ENCODE data around the gene SAMD4A.

SAMD4A gene

DNA sequence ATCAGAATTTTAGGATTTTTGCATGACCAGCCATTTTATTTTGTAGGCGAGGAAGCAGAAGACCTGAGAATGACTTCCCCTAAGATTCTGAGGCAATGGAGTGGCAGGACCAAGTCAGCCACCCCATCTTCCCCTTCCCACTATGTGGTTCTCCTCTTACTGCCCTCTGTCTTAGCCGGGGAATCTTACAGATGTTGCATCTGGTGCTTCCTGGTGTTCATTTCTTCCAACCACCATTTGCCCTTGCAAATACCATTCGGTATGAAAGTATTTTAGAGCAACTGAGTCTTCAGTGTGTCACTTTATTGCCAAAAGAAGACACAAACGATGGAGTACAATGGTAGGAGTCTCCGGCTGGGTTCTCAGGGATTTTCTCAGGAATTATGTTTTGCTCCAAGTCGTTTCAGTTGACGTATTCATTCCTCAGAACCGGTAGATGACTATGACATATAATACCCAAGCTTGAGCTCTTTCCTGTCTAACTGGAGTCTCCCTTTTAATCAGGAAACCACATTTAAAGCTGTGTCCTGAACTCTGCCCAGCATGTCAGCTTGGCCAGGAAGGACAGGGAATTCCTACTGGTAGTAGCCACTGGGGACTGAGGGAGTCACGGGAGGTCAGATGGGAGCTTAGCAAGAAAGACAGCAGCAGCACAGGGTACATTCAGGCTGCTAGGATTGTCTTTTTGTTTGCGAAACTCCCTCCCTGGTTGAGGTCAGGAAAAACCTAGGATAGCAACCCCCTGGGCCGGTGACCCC is 87.0 kb downstream of the SAMD4A start:
- Histone ChIP-seq H3K36me3 (ENCODE audit: insufficient read depth, low read length) (no peaks in the 10 kb centered on the region), H3K4me1 (ENCODE audit: insufficient read depth, low read length) (peaks cover 55% of the 10 kb centered on the region), H3K9me3 (ENCODE audit: control insufficient read depth, insufficient read depth, low read length) (no peaks in the 10 kb centered on the region), H3K9ac (ENCODE audit: low read depth, low read length) (no peak overlapping the region)

GRCh38 chr14:54654605-54655004 is 87.7 kb downstream of the SAMD4A start:
- Histone ChIP-seq H3K36me3 (ENCODE audit: insufficient read depth, low read length) (no peaks in the 10 kb centered on the region), H3K4me1 (ENCODE audit: insufficient read depth, low read length) (peaks cover 48% of the 10 kb centered on the region), H3K9me3 (ENCODE audit: control insufficient read depth, insufficient read depth, low read length) (no peaks in the 10 kb centered on the region), H3K9ac (ENCODE audit: low read depth, low read length) (no peak overlapping the region)

DNA sequence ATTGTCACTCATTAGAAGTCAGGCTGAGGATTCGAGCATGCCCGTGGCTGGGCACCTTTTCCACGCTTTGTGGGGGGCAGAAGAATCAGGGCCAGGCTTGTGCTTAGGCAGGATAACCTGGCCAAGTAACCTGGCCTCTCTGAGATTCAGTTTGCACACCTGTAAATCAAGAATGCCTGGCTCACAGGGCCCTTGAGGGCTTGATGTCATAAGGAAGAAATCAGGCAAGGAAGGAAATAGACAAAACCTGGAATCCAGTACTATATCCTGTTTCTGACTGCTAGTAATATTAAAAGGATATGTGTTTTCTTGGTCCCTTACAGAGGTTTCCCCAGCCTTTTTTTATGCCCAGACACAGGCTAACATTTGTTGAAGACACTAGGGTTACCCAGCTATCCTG is 91.9 kb downstream of the SAMD4A start:
- Histone ChIP-seq H3K4me1 (ENCODE audit: insufficient read depth, low read length) (peaks cover 16% of the 10 kb centered on the region), H3K9me3 (ENCODE audit: control insufficient read depth, insufficient read depth, low read length) (no peaks in the 10 kb centered on the region), H3K9ac (ENCODE audit: low read depth, low read length) (no peak overlapping the region), H3K36me3 (ENCODE audit: insufficient read depth, low read length) (no peaks in the 10 kb centered on the region)

DNA sequence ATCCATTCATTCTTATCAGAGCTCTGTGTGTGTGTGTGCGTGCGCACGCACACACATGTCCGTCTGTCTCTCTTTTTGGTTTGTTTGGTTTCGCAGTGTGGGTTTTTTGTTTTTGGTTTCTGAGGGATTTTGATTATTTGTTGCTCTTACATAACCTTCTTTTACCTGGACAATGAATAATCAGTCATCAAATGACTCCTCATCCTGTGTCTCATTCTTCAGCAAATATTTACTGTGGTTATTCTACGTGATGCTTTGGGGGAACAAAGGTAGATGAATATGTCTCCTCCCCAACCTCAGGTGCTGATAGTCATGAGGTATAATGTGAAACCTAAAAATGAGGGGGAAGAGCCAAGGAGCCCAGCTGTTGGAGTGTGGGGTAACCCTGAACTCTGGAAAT is 92.4 kb downstream of the SAMD4A start:
- H3K36me3 ChIP-seq (ENCODE audit: insufficient read depth, low read length) = no peaks in the 10 kb centered on the region
- peaks cover 10% of the 10 kb centered on the region for H3K4me1 ChIP-seq (ENCODE audit: insufficient read depth, low read length)
- no peak overlapping the region for H3K9ac ChIP-seq (ENCODE audit: low read depth, low read length)
- H3K9me3 ChIP-seq (ENCODE audit: control insufficient read depth, insufficient read depth, low read length) = no peaks in the 10 kb centered on the region

GRCh38 chr14:54660604-54661111 is 93.7 kb downstream of the SAMD4A start:
- Histone ChIP-seq H3K36me3 (ENCODE audit: insufficient read depth, low read length) (no peaks in the 10 kb centered on the region), H3K9ac (ENCODE audit: low read depth, low read length) (no peak overlapping the region)

DNA sequence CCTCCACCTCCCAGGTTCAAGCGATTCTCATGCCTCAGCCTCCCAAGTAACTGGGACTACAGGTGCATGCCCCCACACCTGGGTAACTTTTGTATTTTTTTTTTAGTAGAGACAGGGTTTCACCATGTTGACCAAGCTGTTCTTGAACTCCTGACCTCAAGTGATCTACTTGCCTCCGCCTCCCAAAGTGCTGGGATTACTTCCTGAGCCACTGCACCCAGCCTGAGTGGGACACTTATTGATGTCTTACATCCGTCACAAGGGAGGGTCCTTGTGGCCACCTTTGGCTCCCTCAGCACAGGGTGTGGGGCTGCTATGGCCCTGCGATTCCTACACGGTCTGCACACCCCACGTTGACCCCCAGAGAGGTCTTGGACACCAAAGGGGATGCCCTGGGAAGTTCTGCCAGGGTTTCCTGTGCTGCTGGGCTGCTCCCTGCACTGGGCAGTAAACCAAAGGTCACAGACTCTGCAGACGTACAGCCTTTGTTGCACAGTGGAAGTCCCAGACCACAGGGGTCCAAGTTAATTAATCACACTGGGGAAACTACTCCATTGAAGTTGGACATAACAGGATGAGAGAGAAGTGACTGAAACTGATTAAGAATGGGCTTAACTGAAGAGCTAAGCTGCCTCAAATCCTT is 95.7 kb downstream of the SAMD4A start:
- Histone ChIP-seq H3K9me3 (ENCODE audit: control insufficient read depth, insufficient read depth, low read length) (no peaks in the 10 kb centered on the region), H3K4me1 (ENCODE audit: insufficient read depth, low read length) (peaks cover 9% of the 10 kb centered on the region), H3K9ac (ENCODE audit: low read depth, low read length) (no peak overlapping the region), H3K36me3 (ENCODE audit: insufficient read depth, low read length) (no peaks in the 10 kb centered on the region; the same call in 1 of the 2 replicates)

More at GRCh38 chr14:54660604-54661111, 93.7 kb downstream of the SAMD4A start:
- Histone ChIP-seq H3K4me1 (ENCODE audit: insufficient read depth, low read length) (peaks cover 6% of the 10 kb centered on the region), H3K9me3 (ENCODE audit: control insufficient read depth, insufficient read depth, low read length) (no peaks in the 10 kb centered on the region)

- Histone ChIP-seq H3K9me3 (ENCODE audit: control insufficient read depth, insufficient read depth, low read length) (no peaks in the 10 kb centered on the region), H3K9ac (ENCODE audit: low read depth, low read length) (no peak overlapping the region), H3K36me3 (ENCODE audit: insufficient read depth, low read length) (no peaks in the 10 kb centered on the region; the same call in 1 of the 2 replicates), H3K4me1 (ENCODE audit: insufficient read depth, low read length) (peaks cover 19% of the 10 kb centered on the region)
Observed at GRCh38 chr14:54664961-54665360, 98.0 kb downstream of the SAMD4A start.

GRCh38 chr14:54665946-54666345 is 99.0 kb downstream of the SAMD4A start:
- no peaks in the 10 kb centered on the region; the same call in 1 of the 2 replicates for H3K36me3 ChIP-seq (ENCODE audit: insufficient read depth, low read length)
- H3K4me1 ChIP-seq (ENCODE audit: insufficient read depth, low read length) = peaks cover 29% of the 10 kb centered on the region
- H3K9me3 ChIP-seq (ENCODE audit: control insufficient read depth, insufficient read depth, low read length) = no peaks in the 10 kb centered on the region
- H3K9ac ChIP-seq (ENCODE audit: low read depth, low read length) = no peak overlapping the region

DNA sequence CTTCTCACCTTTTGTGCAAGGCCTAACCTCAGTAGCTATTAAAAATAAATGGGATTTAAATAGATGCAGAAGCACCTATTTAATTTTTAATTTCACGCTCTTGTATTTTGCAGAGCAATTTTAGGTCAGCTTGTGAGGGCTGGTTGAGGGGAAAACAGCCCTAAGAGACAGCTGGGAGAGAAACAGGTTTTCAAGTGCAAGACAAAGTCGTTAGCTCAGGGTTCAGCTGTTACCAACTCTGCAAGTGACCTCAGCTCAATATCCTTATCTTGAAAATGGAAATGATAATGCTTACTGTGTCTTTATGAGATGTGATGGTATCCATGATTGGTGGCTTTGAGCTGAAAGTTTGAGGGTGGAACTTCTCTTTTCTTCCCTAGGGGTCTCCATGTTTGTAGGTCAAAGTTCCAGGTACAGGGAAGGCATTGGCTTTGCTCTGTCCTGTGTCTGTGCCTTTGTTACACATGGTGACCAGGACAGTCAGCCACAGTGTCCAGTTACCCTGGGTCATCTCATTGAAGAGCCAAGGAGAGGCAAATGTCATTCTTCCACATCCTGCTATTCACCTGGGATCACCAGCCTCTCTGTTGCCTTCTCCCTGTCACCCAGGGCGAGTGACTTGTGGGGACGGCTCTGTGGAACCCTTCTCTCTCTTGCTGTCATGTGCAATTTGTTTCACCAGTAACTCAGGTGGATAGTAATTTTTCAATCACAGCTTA is 100.3 kb downstream of the SAMD4A start:
- Histone ChIP-seq H3K9ac (ENCODE audit: low read depth, low read length) (no peak overlapping the region), H3K9me3 (ENCODE audit: control insufficient read depth, insufficient read depth, low read length) (no peaks in the 10 kb centered on the region), H3K36me3 (ENCODE audit: insufficient read depth, low read length) (no peaks in the 10 kb centered on the region; the same call in 1 of the 2 replicates), H3K4me1 (ENCODE audit: insufficient read depth, low read length) (peaks cover 41% of the 10 kb centered on the region)

DNA sequence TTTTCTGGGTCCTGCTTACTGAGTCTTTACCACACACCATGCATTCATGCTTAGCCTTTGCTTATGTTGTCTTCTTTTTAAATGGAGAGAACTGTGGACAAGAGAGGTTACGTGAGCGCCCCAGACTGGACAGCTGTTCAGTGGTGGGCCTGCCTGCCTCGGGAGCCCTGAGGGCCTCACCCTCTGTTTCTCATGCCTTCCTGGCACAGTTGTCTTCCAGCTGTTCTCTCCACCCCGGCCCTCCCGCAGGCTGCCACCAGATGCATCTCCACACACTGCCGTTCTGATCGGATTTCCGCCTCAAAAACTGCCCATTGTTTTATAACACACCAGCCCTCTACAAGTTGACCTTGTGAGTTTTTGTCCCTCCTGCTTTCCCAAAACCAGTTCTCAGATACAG is 100.8 kb downstream of the SAMD4A start:
- Histone ChIP-seq H3K9me3 (ENCODE audit: control insufficient read depth, insufficient read depth, low read length) (no peaks in the 10 kb centered on the region), H3K36me3 (ENCODE audit: insufficient read depth, low read length) (no peaks in the 10 kb centered on the region; the same call in 1 of the 2 replicates), H3K9ac (ENCODE audit: low read depth, low read length) (no peak overlapping the region), H3K4me1 (ENCODE audit: insufficient read depth, low read length) (peaks cover 47% of the 10 kb centered on the region)

GRCh38 chr14:54669721-54670561 is 103.0 kb downstream of the SAMD4A start:
- Histone ChIP-seq H3K36me3 (ENCODE audit: insufficient read depth, low read length) (no peaks in the 10 kb centered on the region; the same call in 1 of the 2 replicates), H3K4me1 (ENCODE audit: insufficient read depth, low read length) (peaks cover 60% of the 10 kb centered on the region), H3K9me3 (ENCODE audit: control insufficient read depth, insufficient read depth, low read length) (no peaks in the 10 kb centered on the region), H3K9ac (ENCODE audit: low read depth, low read length) (no peak overlapping the region)

DNA sequence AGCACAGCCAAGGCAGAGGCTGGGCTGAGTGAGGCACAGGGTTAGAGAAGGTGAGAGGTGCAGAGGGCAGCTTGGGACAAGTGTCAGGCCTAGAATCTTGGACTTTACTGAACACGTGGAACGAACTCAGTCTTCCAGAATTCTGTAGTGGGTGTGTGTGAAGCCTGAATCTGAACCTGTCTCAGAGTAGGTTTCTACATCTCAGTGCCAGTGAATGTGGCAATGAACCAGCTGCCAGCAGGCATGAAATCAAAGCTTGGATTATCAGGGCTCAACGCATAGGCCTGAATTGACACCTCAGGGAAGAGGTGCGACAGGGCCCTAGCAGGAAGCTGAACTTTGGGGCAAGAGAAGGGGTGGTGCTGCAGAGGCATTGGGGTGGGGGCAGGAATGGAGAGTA is 104.6 kb downstream of the SAMD4A start:
- peaks cover 66% of the 10 kb centered on the region for H3K4me1 ChIP-seq (ENCODE audit: insufficient read depth, low read length)
- H3K9me3 ChIP-seq (ENCODE audit: control insufficient read depth, insufficient read depth, low read length) = no peaks in the 10 kb centered on the region
- H3K9ac ChIP-seq (ENCODE audit: low read depth, low read length) = no peak overlapping the region
- H3K36me3 ChIP-seq (ENCODE audit: insufficient read depth, low read length) = no peaks in the 10 kb centered on the region; the same call in 1 of the 2 replicates

- H3K9me3 ChIP-seq (ENCODE audit: control insufficient read depth, insufficient read depth, low read length) = no peaks in the 10 kb centered on the region
- peaks cover 72% of the 10 kb centered on the region for H3K4me1 ChIP-seq (ENCODE audit: insufficient read depth, low read length)
- H3K36me3 ChIP-seq (ENCODE audit: insufficient read depth, low read length) = no peaks in the 10 kb centered on the region
- H3K9ac ChIP-seq (ENCODE audit: low read depth, low read length) = no peak overlapping the region
Observed at GRCh38 chr14:54672181-54672580, 105.3 kb downstream of the SAMD4A start.

DNA sequence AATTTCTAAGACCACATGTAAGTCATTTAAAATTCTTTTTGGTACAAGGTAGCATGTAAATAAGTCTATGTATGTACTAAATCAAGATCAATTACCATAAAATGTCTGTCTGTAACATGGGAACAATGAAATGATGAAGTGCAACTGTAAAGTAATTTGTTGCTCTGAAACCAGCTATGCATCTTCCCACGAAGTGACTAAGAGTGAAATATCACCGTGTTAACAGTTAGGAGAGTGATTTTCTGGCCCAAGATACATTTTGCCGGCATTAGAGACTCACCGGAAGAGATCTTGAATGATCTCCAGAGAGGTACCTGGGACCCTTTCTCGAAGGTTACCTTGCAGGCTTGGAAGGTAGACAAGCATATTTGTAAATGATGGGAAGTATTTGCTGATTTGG is 105.8 kb downstream of the SAMD4A start:
- Histone ChIP-seq H3K9ac (ENCODE audit: low read depth, low read length) (no peak overlapping the region), H3K4me1 (ENCODE audit: insufficient read depth, low read length) (peaks cover 74% of the 10 kb centered on the region), H3K9me3 (ENCODE audit: control insufficient read depth, insufficient read depth, low read length) (no peaks in the 10 kb centered on the region), H3K36me3 (ENCODE audit: insufficient read depth, low read length) (no peaks in the 10 kb centered on the region)
